ENCODE data around the gene MARCHF6.
"Not testable (repeated sequence)": the region's sequence is repeated elsewhere in the genome, so short reads cannot be mapped to it uniquely, and the experiment has no call there.

Gene MARCHF6

GRCh38 chr5:10353241-10354047 is at the start of gene MARCHF6:
TSS of gene MARCHF6 (plus strand) at chr5:10353695. CDS start at chr5:10353899, 204 bp downstream.
- DNase-seq: peak; percentile 97 to 99

GRCh38 chr5:10303699-10304170 is 49.8 kb upstream of the MARCHF6 start:
- no peak for DNase-seq

- DNase-seq: no peak
Observed at GRCh38 chr5:10304932-10305331, 48.6 kb upstream of the MARCHF6 start.

GRCh38 chr5:10306114-10306513 is 47.4 kb upstream of the MARCHF6 start:
- no peak for DNase-seq

GRCh38 chr5:10306806-10307205 is 46.7 kb upstream of the MARCHF6 start:
- no peak for DNase-seq

- DNase-seq: peak; percentile 44 to 82
Observed at GRCh38 chr5:10307206-10308148, 46.0 kb upstream of the MARCHF6 start, which contains the start of gene CMBL. TSS of gene CMBL (minus strand) at chr5:10307902. CDS start at chr5:10290762, 17,140 bp downstream.

- DNase-seq: no peak
Observed at GRCh38 chr5:10308844-10309243, 44.7 kb upstream of the MARCHF6 start.

- no peak for DNase-seq
Observed at GRCh38 chr5:10310066-10310779, 43.3 kb upstream of the MARCHF6 start.

GRCh38 chr5:10310835-10311570 is 42.5 kb upstream of the MARCHF6 start:
- DNase-seq: not testable (repeated sequence)

- no peak for DNase-seq
Observed at GRCh38 chr5:10311595-10312425, 41.7 kb upstream of the MARCHF6 start.

- DNase-seq: no peak
Observed at GRCh38 chr5:10315201-10315600, 38.3 kb upstream of the MARCHF6 start.

- no peak for DNase-seq
Observed at GRCh38 chr5:10315824-10316509, 37.5 kb upstream of the MARCHF6 start.

GRCh38 chr5:10317825-10318682 is 35.4 kb upstream of the MARCHF6 start:
- DNase-seq: no peak

- DNase-seq: no peak
Observed at GRCh38 chr5:10319202-10319851, 34.2 kb upstream of the MARCHF6 start.

- DNase-seq: no peak
Observed at GRCh38 chr5:10320793-10321192, 32.7 kb upstream of the MARCHF6 start.

- no peak for DNase-seq
Observed at GRCh38 chr5:10321882-10322281, 31.6 kb upstream of the MARCHF6 start.

GRCh38 chr5:10323588-10324488 is 29.7 kb upstream of the MARCHF6 start:
- DNase-seq: no peak
